A549 (cell line): ENCODE data around the gene VMO1. TPM values are rescaled to one million over a fixed set of nuclear protein-coding genes. Genes with fewer than 3 reads are reported as not detected.

Source experiments
- ATAC-seq, 2 experiments: fragments of 200-7000 bp in 1 of 2; fragments of >200 bp in 1 of 2; cut with Nextera tagmentation in 1 of 2; cut with Tn5 transposase in 1 of 2; 3 replicates each; pipeline versions ENCODE4 v1.8.0 to v1.9.1; 2018 to 2020; ENCODE audit warnings: mild to moderate bottlenecking in 1 of 2, moderate library complexity in 1 of 2
- CTCF ChIA-PET: fragments of 300-600 bp; sonication (Branson Sonifier 250); formaldehyde crosslinking; extraction: SDS; loops from one replicate; lab custom pipeline; 2021; ENCODE audit warnings: antibody characterized with exemption, inconsistent platforms; lab: Yijun Ruan, JAX
- POLR2A ChIA-PET: fragments of 350-600 bp; formaldehyde crosslinking; extraction: SDS; loops from one replicate; lab custom pipeline; 2021; ENCODE audit warnings: antibody characterized with exemption, inconsistent platforms; lab: Yijun Ruan, JAX
- DNase-seq, 2 experiments: peaks; one replicate each; pipeline versions ENCODE4 v3.0.0 to v3.0.0-alpha.2; 2011 to 2016; ENCODE audit warnings: low read depth in 1 of 2, low spot score in 1 of 2
- FAIRE-seq: peaks from 2 replicates; lab custom pipeline; 2011; peaks lifted over from hg19 to GRCh38; lab: Jason Lieb, UNC
- H3K27ac ChIP-seq, 2 experiments: fragments of >200 bp; sonication (Bioruptor Twin); formaldehyde crosslinking; 3 replicates each; pipeline ENCODE4 v1.5.1; 2016 to 2017
- H3K4me1 ChIP-seq: fragments of >200 bp; sonication (Bioruptor Twin); formaldehyde crosslinking; 3 replicates; pipeline ENCODE4 v1.6.1; 2016
- H3K4me2 ChIP-seq: fragments of >200 bp; sonication (Bioruptor Twin); formaldehyde crosslinking; 3 replicates; pipeline ENCODE4 v1.6.1; 2016
- H3K4me3 ChIP-seq: fragments of >200 bp; sonication (Bioruptor Twin); formaldehyde crosslinking; 3 replicates; pipeline ENCODE4 v1.5.1; 2016
- H3K9me3 ChIP-seq: fragments of >200 bp; sonication (Bioruptor Twin); formaldehyde crosslinking; 3 replicates; pipeline ENCODE4 v1.6.1; 2016
- BHLHE40 ChIP-seq: IDR thresholded peaks from 2 replicates; pipeline ENCODE4 v1.6.1; 2012; ENCODE audit warnings: low read depth, low read length, inconsistent platforms
- CHD4 ChIP-seq: fragments of 200-600 bp; sonication (generic); IDR thresholded peaks from 2 replicates; pipeline ENCODE4 v1.6.1; 2016; ENCODE audit warnings: antibody characterized with exemption, mild to moderate bottlenecking, borderline replicate concordance
- FOSB ChIP-seq: fragments of 250-450 bp; sonication (Bioruptor Pico); IDR thresholded peaks from 2 replicates; pipeline ENCODE4 v1.5.0; 2020; ENCODE audit warnings: mild to moderate bottlenecking, moderate library complexity
- FOSL2 ChIP-seq, 2 experiments: fragments of 450-650 bp in 1 of 2; fragments of >200 bp in 1 of 2; sonication (Bioruptor Twin) in 1 of 2; formaldehyde crosslinking; IDR thresholded peaks; 2 replicates each; pipeline versions ENCODE4 v1.5.0 to v1.6.1; 2016 to 2020; ENCODE audit warnings: mild to moderate bottlenecking in 1 of 2, moderate library complexity in 1 of 2
- GATA3 ChIP-seq: IDR thresholded peaks from 2 replicates; pipeline ENCODE4 v1.6.1; 2012; ENCODE audit warnings: borderline replicate concordance
- HOXA7 ChIP-seq: fragments of 250-450 bp; sonication (Bioruptor Pico); IDR thresholded peaks from 2 replicates; pipeline ENCODE4 v1.5.0; 2020; ENCODE audit warnings: mild to moderate bottlenecking, moderate library complexity
- HOXB13 ChIP-seq: fragments of 250-450 bp; sonication (Bioruptor Pico); IDR thresholded peaks from 2 replicates; pipeline ENCODE4 v1.5.0; 2020; ENCODE audit warnings: low read depth, mild to moderate bottlenecking, moderate library complexity
- JUN ChIP-seq, 2 experiments: fragments of >200 bp; sonication (Bioruptor Twin); formaldehyde crosslinking; IDR thresholded peaks; 2 replicates in 1 of 2; 3 replicates in 1 of 2; pipeline ENCODE4 v1.6.1; 2016 to 2017
- JUNB ChIP-seq: fragments of >200 bp; sonication (Bioruptor Twin); formaldehyde crosslinking; IDR thresholded peaks from 2 replicates; pipeline ENCODE4 v1.6.1; 2016
- NPAS2 ChIP-seq: fragments of 250-450 bp; sonication (Bioruptor Pico); IDR thresholded peaks from 2 replicates; pipeline ENCODE4 v1.8.0; 2022; ENCODE audit warnings: mild to moderate bottlenecking, moderate library complexity, borderline replicate concordance
- NR3C1 ChIP-seq: fragments of >200 bp; sonication (Bioruptor Twin); formaldehyde crosslinking; IDR thresholded peaks from 3 replicates; pipeline ENCODE4 v1.6.1; 2017
- RFX5 ChIP-seq: fragments of 450-650 bp; IDR thresholded peaks from 2 replicates; pipeline ENCODE4 v1.7.1; 2014; ENCODE audit warnings: antibody characterized with exemption, mild to moderate bottlenecking, moderate library complexity
- SREBF2 ChIP-seq: fragments of 450-650 bp; IDR thresholded peaks from 2 replicates; pipeline ENCODE4 v1.6.1; 2014; ENCODE audit warnings: mild to moderate bottlenecking, moderate library complexity
- TFCP2L1 ChIP-seq: fragments of 250-450 bp; sonication (Bioruptor Pico); IDR thresholded peaks from 2 replicates; pipeline ENCODE4 v1.5.0; 2021; ENCODE audit warnings: mild to moderate bottlenecking
- ZC3H11A ChIP-seq: fragments of 450-650 bp; IDR thresholded peaks from 2 replicates; pipeline ENCODE4 v1.6.1; 2014; ENCODE audit warnings: antibody characterized with exemption, mild to moderate bottlenecking
- ZNF302 ChIP-seq: fragments of 250-450 bp; sonication (Bioruptor Pico); IDR thresholded peaks from 2 replicates; pipeline ENCODE4 v1.9.0; 2021; ENCODE audit warnings: inconsistent platforms, mild to moderate bottlenecking, moderate library complexity
- ZSCAN20 ChIP-seq: fragments of 250-450 bp; sonication (Bioruptor Pico); IDR thresholded peaks from 2 replicates; pipeline ENCODE4 v1.8.0; 2022; ENCODE audit warnings: mild to moderate bottlenecking, moderate library complexity
- WGBS: methylation state at CpG from one replicate; pipeline ENCODE4 v1.1.6; 2017; ENCODE audit errors: missing lambda C conversion rate; 5-methylcytosine and 5-hydroxymethylcytosine counted together
- polyA plus RNA-seq, 4 experiments: library from polyadenylated mRNA; depleted of rRNA in 3 of 4; stranded (reverse); fragments of >200 nt; fragmentation: RNase III in 1 of 4; extraction: RNeasy Plus Mini Kit Qiagen cat#74134 plus additional on column Dnase treatment in 1 of 4; gene quantifications; 2 replicates in 3 of 4; 3 replicates in 1 of 4; pipeline ENCODE4 v1.2.3, GENCODE V29; 2011 to 2017
- TF ChIP-seq, protein P1 (sequence below): fragments of 200-600 bp; sonication (generic); IDR thresholded peaks from 2 replicates; pipeline ENCODE4 v1.6.1; 2016; ENCODE audit warnings: antibody characterized with exemption, mild to moderate bottlenecking, moderate library complexity
- TF ChIP-seq, protein P2 (sequence below): IDR thresholded peaks from 2 replicates; pipeline ENCODE4 v1.6.1; 2012; ENCODE audit warnings: low read depth, borderline replicate concordance
- TF ChIP-seq, protein P3 (sequence below): fragments of >200 bp; sonication (Bioruptor Twin); formaldehyde crosslinking; IDR thresholded peaks from 3 replicates; pipeline ENCODE4 v1.6.1; 2016
- TF ChIP-seq, protein P4 (sequence below): fragments of 250-450 bp; sonication (Bioruptor Pico); IDR thresholded peaks from 2 replicates; pipeline ENCODE4 v1.5.0; 2020; ENCODE audit warnings: low read depth, mild to moderate bottlenecking, moderate library complexity

The VMO1 gene
- polyA plus RNA-seq, 2 of the 4 experiments (the other 2 are of a cell fraction) = 0.58 to 0.81 TPM

DNA sequence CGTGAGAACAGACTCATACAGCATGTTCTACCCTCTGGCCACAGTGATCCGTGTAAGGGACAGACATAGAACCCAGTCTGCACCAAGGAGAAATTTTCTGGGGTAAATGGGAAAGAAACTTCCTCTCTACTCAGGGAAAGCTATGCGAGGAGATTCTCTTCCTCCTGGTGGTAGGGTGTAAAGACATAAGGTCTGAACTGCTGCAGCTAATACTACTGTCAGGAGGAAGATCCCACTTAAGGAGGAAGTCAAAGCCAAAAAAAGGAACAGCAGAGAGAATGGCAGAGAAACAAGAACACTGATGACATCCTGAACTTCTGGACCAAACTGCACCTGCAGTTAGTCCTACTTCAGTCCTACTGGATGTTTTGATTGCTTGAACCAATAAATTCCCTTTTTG lies 21.6 kb downstream of the VMO1 start:
- H3K9me3 ChIP-seq = no peaks in the 10 kb centered on the region
- no peak for DNase-seq
- no peak overlapping the region for H3K4me3 ChIP-seq
- ATAC-seq = peak; percentile 30 to 38; a peak in 4 of 6 replicates
- no peak for FAIRE-seq
- 40% methylated on average over 3 of the region's 3 CpGs for WGBS
- no peak overlapping the region for H3K27ac ChIP-seq
- no peak overlapping the region for H3K4me2 ChIP-seq
- POLR2A ChIA-PET = no interaction called here
- peaks cover 1% of the 10 kb centered on the region; the same call in 2 of the 3 replicates for H3K4me1 ChIP-seq
- TF ChIP-seq, protein P1, sequence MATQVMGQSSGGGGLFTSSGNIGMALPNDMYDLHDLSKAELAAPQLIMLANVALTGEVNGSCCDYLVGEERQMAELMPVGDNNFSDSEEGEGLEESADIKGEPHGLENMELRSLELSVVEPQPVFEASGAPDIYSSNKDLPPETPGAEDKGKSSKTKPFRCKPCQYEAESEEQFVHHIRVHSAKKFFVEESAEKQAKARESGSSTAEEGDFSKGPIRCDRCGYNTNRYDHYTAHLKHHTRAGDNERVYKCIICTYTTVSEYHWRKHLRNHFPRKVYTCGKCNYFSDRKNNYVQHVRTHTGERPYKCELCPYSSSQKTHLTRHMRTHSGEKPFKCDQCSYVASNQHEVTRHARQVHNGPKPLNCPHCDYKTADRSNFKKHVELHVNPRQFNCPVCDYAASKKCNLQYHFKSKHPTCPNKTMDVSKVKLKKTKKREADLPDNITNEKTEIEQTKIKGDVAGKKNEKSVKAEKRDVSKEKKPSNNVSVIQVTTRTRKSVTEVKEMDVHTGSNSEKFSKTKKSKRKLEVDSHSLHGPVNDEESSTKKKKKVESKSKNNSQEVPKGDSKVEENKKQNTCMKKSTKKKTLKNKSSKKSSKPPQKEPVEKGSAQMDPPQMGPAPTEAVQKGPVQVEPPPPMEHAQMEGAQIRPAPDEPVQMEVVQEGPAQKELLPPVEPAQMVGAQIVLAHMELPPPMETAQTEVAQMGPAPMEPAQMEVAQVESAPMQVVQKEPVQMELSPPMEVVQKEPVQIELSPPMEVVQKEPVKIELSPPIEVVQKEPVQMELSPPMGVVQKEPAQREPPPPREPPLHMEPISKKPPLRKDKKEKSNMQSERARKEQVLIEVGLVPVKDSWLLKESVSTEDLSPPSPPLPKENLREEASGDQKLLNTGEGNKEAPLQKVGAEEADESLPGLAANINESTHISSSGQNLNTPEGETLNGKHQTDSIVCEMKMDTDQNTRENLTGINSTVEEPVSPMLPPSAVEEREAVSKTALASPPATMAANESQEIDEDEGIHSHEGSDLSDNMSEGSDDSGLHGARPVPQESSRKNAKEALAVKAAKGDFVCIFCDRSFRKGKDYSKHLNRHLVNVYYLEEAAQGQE = no peak
- TF ChIP-seq JUNB = no peak
- TF ChIP-seq FOSL2 (IDR thresholded peaks at IDR 0.05) = no peak
- no peak for TF ChIP-seq FOSL2 (CRISPR knock-in tag; IDR thresholded peaks at IDR 0.05)
- no peak for TF ChIP-seq FOSB (CRISPR knock-in tag)
- TF ChIP-seq HOXB13 (CRISPR knock-in tag) = no peak
- no peak for TF ChIP-seq NPAS2
- no peak for TF ChIP-seq RFX5
- TF ChIP-seq TFCP2L1 = no peak
- TF ChIP-seq BHLHE40 = no peak
- TF ChIP-seq HOXA7 (CRISPR knock-in tag) = no peak
- TF ChIP-seq, protein P2, sequence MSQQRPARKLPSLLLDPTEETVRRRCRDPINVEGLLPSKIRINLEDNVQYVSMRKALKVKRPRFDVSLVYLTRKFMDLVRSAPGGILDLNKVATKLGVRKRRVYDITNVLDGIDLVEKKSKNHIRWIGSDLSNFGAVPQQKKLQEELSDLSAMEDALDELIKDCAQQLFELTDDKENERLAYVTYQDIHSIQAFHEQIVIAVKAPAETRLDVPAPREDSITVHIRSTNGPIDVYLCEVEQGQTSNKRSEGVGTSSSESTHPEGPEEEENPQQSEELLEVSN = no peak
- CTCF ChIA-PET = interaction anchor here (0.9 to 2.7 kb wide), 5 partner anchors 9 to 25 kb away, joined by 3 to 14 read pairs (median 4); no protein-coding TSS in a partner anchor

DNA sequence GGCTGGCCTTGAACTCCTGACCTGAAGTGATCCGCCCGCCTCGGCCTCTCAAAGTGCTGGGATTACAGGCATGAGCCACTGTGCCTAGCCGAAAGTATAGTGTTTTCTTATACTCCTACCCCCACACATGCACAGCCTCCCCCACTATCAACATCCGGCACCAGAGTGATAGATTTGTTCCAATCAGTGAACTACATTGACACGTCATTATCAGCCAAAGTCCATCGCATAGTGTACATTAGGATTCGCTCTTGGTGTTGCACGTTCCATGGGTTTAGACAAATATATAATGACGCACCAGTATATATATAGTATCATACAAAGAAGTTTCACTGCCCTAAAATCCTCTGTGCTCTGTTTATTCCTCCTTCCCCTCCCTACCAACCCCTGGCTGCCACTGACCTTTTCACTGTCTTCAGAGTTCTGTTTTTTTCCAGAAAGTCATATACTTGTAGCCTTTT lies 26.4 kb downstream of the VMO1 start:
- H3K9me3 ChIP-seq = no peaks in the 10 kb centered on the region
- no peak for DNase-seq
- ATAC-seq = no peak
- H3K4me2 ChIP-seq = no peak overlapping the region
- H3K27ac ChIP-seq = no peak overlapping the region
- H3K4me1 ChIP-seq = no peaks in the 10 kb centered on the region
- H3K4me3 ChIP-seq = no peak overlapping the region
- ChIA-PET POLR2A (interaction anchor here (0.7 kb wide), 1 partner anchor 239 kb away, joined by 4 read pairs; no protein-coding TSS in a partner anchor), CTCF (no interaction called here)
- FAIRE-seq = no peak
- 74% methylated on average over 10 of the region's 10 CpGs for WGBS
- no peak for TF ChIP-seq CHD4
- no peak for TF ChIP-seq NR3C1
- TF ChIP-seq ZSCAN20 (CRISPR knock-in tag) = no peak
- no peak for TF ChIP-seq ZC3H11A
- no peak for TF ChIP-seq GATA3
- no peak for TF ChIP-seq TFCP2L1
- TF ChIP-seq ZNF302 = no peak
- no peak for TF ChIP-seq JUN (IDR thresholded peaks at IDR 0.05)
- TF ChIP-seq, protein P3, sequence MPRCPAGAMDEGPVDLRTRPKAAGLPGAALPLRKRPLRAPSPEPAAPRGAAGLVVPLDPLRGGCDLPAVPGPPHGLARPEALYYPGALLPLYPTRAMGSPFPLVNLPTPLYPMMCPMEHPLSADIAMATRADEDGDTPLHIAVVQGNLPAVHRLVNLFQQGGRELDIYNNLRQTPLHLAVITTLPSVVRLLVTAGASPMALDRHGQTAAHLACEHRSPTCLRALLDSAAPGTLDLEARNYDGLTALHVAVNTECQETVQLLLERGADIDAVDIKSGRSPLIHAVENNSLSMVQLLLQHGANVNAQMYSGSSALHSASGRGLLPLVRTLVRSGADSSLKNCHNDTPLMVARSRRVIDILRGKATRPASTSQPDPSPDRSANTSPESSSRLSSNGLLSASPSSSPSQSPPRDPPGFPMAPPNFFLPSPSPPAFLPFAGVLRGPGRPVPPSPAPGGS = no peak
- TF ChIP-seq, protein P4, sequence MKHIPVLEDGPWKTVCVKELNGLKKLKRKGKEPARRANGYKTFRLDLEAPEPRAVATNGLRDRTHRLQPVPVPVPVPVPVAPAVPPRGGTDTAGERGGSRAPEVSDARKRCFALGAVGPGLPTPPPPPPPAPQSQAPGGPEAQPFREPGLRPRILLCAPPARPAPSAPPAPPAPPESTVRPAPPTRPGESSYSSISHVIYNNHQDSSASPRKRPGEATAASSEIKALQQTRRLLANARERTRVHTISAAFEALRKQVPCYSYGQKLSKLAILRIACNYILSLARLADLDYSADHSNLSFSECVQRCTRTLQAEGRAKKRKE (CRISPR knock-in tag) = no peak
- no peak for TF ChIP-seq SREBF2
